HG03097 (cell line): ENCODE data around the gene LBH.
"Not testable (repeated sequence)": the region's sequence is repeated elsewhere in the genome, so short reads cannot be mapped to it uniquely, and the experiment has no call there.

ENCODE experiments used
- ATAC-seq: cut with Tn5 transposase; IDR thresholded peaks from one replicate; pipeline ENCODE4 v1.9.1; 2021; ENCODE audit not compliant: unreplicated experiment, low FRiP score

The LBH gene

GRCh38 chr2:30255466-30256408, 24.4 kb downstream of the LBH start:
- ATAC-seq, result no peak

GRCh38 chr2:30257266-30258214, 26.2 kb downstream of the LBH start:
- ATAC-seq, result no peak

GRCh38 chr2:30259071-30259470, 27.7 kb downstream of the LBH start:
- ATAC-seq, result no peak

- ATAC-seq, result no peak
These were observed 28.7 kb downstream of the LBH start for GRCh38 chr2:30259827-30260679.

GRCh38 chr2:30260941-30261340, 29.6 kb downstream of the LBH start:
- ATAC-seq, result no peak

GRCh38 chr2:30261695-30262211, 30.4 kb downstream of the LBH start:
- ATAC-seq, result no peak

- no peak for ATAC-seq
These were observed 31.5 kb downstream of the LBH start for GRCh38 chr2:30262716-30263309.

- no peak for ATAC-seq
These were observed 32.9 kb downstream of the LBH start for GRCh38 chr2:30264274-30264673.

GRCh38 chr2:30265052-30266015, 34.0 kb downstream of the LBH start:
- ATAC-seq, result no peak

GRCh38 chr2:30266051-30266621, 34.8 kb downstream of the LBH start:
- no peak for ATAC-seq

- no peak for ATAC-seq
These were observed 35.4 kb downstream of the LBH start for GRCh38 chr2:30266705-30267104.

GRCh38 chr2:30267161-30267975, 36.0 kb downstream of the LBH start:
- ATAC-seq, result no peak

- no peak for ATAC-seq
These were observed 37.0 kb downstream of the LBH start for GRCh38 chr2:30268296-30268871.

- ATAC-seq, result not testable (repeated sequence)
These were observed 37.9 kb downstream of the LBH start for GRCh38 chr2:30269114-30269770.

GRCh38 chr2:30269771-30270145, 38.4 kb downstream of the LBH start:
- no peak for ATAC-seq

- no peak for ATAC-seq
These were observed 38.8 kb downstream of the LBH start for GRCh38 chr2:30270166-30270565.

- no peak for ATAC-seq
These were observed 40.0 kb downstream of the LBH start for GRCh38 chr2:30271301-30271700.
